WERI-Rb-1 (cell line): ENCODE results near the gene POTEC.
"Not testable (repeated sequence)": the region's sequence is repeated elsewhere in the genome, so short reads cannot be mapped to it uniquely, and the experiment has no call there.

Experiments
- DNase-seq: peaks from one replicate; pipeline ENCODE4 v3.0.0-alpha.2; 2020
- H3K27ac ChIP-seq: fragments of 250-450 bp; sonication (Bioruptor Pico); 2 replicates; pipeline ENCODE4 v1.5.1; 2020; ENCODE audit warnings: mild to moderate bottlenecking, moderate library complexity
- H3K27me3 ChIP-seq: fragments of 250-450 bp; sonication (Bioruptor Pico); 2 replicates; pipeline ENCODE4 v1.5.1; 2021; ENCODE audit warnings: mild to moderate bottlenecking, low read depth, moderate library complexity; ENCODE audit not compliant: insufficient read depth, severe bottlenecking
- H3K36me3 ChIP-seq: fragments of 250-450 bp; sonication (Bioruptor Pico); 2 replicates; pipeline ENCODE4 v1.5.1; 2020; ENCODE audit warnings: mild to moderate bottlenecking, moderate library complexity
- H3K4me3 ChIP-seq: 2 replicates; pipeline ENCODE4 v1.5.1; 2011; ENCODE audit warnings: low read depth, mild to moderate bottlenecking, control low read depth, low read length
- H3K9me3 ChIP-seq: fragments of 250-450 bp; sonication (Bioruptor Pico); 2 replicates; pipeline ENCODE4 v1.5.1; 2021; ENCODE audit warnings: mild to moderate bottlenecking, moderate library complexity; ENCODE audit not compliant: severe bottlenecking

The POTEC gene

GRCh38 chr18:14474007-14474720, 69.2 kb downstream of the POTEC start:
- peaks cover 11% of the 10 kb centered on the region for H3K27me3 ChIP-seq
- H3K36me3 ChIP-seq, DNase-seq, H3K9me3 ChIP-seq, H3K27ac ChIP-seq, H3K4me3 ChIP-seq: not testable (repeated sequence)

- H3K9me3 ChIP-seq, H3K36me3 ChIP-seq, DNase-seq, H3K27ac ChIP-seq, H3K27me3 ChIP-seq, H3K4me3 ChIP-seq: not testable (repeated sequence)
Measured at GRCh38 chr18:14473250-14474006, 70.0 kb downstream of the POTEC start.

- H3K9me3 ChIP-seq, H3K27ac ChIP-seq, H3K27me3 ChIP-seq, H3K4me3 ChIP-seq, DNase-seq, H3K36me3 ChIP-seq: not testable (repeated sequence)
Measured at GRCh38 chr18:14471286-14471685, 72.1 kb downstream of the POTEC start.

GRCh38 chr18:14470446-14470845, 73.0 kb downstream of the POTEC start:
- not testable (repeated sequence) for H3K27me3 ChIP-seq, H3K9me3 ChIP-seq, DNase-seq, H3K27ac ChIP-seq, H3K36me3 ChIP-seq, H3K4me3 ChIP-seq

- H3K36me3 ChIP-seq, H3K27me3 ChIP-seq, H3K9me3 ChIP-seq, H3K4me3 ChIP-seq, DNase-seq, H3K27ac ChIP-seq: not testable (repeated sequence)
Measured at GRCh38 chr18:14470046-14470445, 73.4 kb downstream of the POTEC start.

GRCh38 chr18:14465989-14466388, 77.4 kb downstream of the POTEC start:
- not testable (repeated sequence) for H3K9me3 ChIP-seq, DNase-seq, H3K4me3 ChIP-seq, H3K27me3 ChIP-seq, H3K27ac ChIP-seq, H3K36me3 ChIP-seq
